Stimulated activated CD8-positive, alpha-beta memory T cell treated with anti-CD3 and anti-CD28 coated beads, Interleukin-4, amount 100 ng/mL, for 1 hour (primary cell): Measurements from ENCODE around the gene PBRM1.
"Not testable (repeated sequence)": the region's sequence is repeated elsewhere in the genome, so short reads cannot be mapped to it uniquely, and the experiment has no call there.

Experiments used
- DNase-seq, 2 donors: peaks; one replicate each; pipeline ENCODE4 v3.0.0-alpha.2; 2020; ENCODE audit warnings: low read depth in 2 of 2, low spot score in 1 of 2

PBRM1 gene

DNA sequence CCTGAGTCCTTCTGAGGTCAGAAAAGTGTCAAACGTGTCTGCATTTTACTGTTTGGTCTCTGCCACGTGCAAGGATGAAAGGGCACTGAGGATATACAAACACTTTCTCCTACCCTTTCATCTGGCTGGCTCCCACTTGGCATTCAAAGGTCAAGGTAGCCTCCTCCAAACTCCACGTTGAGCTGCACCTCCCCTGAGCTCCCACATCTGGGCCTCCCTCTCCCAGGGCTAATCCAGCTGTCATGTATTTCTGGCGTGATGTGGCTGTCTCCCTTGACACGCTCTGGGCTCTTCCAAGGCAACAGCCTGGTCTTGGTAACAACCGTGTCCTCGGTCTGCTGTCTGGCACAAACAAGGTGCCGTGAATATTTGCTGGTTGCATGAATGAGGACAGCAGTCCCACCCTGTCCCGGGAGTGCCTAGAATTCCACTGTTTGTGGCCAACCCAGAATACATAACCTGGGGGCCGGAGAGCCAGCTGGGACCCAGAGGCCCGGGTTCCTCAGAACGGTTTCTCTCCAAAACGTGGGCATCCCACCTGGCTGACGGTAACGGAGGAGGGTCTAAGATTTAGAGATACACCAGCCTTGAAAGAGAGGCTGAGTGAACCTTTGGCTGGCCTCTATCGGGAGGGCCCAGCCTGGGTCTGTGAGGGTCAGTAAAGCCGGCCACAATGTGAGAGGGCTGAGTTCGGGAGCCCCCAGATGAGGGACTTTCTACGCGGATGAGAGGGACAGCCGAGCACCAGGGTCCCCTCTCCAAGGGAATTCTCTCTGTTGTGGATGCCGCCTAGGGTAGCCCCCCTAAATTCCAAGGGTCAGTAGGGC, 19.1 kb upstream of the PBRM1 start:
- DNase-seq = no peak

DNA sequence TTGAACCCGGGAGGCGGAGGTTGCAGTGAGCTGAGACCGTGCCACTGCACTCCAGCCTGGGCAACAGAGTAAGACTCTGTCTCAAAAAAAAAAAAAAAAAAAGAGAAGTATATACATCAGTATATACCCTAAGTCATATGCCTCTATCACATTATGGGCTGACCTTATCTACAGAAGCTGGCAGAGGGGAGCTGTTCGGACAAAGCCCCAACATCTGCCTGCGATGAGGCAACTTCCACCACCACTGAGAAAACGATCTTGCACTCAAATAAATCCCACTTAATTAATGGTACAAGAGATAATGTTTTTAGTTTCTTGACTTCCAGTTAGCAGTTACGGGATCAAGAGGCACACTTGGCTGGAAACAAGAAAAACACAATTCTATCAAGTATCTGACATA, 17.6 kb upstream of the PBRM1 start:
- no peak for DNase-seq

DNA sequence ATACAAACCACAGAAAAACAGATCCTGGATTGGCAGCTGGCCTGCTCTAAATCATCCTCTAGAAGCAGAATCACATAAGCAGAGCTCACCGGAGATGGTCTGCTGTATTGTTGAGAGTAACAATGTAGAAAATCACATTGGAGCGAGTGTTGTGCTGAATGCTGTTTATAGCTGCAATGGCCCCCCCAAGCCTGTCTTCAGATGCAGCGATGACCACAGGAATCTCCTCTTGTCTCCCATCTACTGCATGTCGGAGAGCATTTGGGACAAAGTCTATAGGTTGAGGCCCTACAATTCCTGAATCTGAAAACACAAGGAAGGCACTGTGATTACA, 11.9 kb upstream of the PBRM1 start:
- no peak for DNase-seq

DNA sequence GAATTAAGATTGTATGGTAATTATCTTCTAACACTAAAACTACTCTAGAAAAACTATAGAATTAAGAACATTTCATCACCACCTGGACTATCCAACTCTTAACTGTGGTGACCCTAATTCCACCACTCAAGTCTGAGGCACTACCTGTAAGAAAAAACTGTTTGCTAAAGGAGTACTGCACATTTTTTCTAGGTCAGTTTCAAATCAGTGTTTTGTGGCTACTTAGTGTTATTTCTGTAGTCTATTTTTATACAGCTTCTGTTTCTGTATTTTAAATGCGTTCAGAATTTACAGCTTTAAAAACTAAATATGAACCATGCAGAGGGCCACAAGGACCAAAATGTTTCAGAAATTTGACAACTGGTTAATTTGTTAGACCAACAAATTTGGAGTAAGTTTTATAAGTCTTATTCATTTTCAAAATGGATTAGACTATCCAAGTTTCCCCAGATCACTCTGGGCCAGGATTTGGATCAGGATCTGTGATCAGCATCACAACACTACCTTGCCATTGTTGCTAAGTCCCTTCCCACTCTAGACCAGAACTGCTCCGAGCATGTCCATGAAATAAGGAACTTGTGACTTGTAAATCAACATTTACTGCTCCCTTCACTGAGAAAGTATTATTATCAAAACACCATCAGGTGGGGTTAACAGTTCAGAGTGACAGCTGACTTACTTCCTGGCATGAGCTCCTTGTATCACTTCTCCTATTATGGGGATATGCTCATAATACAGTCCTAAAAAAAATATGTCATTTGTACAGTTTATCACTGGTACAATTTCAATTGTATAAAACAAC, 11.3 kb upstream of the PBRM1 start:
- no peak for DNase-seq

DNA sequence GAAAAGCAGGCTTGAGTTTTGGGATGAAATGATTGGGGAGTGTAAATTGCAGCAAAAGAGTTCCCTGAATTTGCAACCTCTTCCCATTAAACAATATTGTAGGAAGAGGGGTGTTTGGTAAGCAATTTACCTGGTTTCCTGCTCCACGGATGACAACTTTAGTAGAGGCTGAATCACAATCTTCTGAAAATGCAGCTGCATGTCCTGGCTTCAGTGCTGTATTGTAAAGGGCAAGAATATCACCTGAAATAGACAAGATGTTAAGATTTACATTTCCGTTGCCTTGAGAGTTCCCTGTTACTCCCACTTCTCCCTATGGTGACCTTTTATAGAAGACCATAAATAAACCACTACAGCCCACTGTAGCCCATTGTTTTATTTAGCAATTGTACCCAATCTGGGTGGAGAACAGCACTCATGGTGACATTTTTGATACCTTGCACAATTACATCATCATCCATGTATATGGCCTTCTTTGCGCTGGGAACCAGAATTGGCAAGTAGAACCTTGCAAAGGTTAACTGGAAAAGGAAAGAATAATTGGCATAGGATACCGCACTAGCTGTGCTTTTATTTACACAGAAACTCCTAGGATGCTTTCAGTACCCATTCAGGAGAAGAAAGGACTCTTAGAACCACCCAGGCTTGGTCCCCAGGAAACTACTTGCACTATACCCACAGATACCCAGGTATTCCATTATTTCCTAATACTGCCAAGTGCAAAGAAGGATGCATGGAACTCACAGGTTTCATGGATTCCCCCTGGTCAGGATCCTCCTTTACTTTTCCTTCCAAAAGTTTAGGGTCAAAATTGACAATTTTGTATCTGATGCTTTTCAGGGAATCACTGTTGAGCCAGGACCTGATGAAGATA, 10.3 kb upstream of the PBRM1 start:
- no peak for DNase-seq

DNA sequence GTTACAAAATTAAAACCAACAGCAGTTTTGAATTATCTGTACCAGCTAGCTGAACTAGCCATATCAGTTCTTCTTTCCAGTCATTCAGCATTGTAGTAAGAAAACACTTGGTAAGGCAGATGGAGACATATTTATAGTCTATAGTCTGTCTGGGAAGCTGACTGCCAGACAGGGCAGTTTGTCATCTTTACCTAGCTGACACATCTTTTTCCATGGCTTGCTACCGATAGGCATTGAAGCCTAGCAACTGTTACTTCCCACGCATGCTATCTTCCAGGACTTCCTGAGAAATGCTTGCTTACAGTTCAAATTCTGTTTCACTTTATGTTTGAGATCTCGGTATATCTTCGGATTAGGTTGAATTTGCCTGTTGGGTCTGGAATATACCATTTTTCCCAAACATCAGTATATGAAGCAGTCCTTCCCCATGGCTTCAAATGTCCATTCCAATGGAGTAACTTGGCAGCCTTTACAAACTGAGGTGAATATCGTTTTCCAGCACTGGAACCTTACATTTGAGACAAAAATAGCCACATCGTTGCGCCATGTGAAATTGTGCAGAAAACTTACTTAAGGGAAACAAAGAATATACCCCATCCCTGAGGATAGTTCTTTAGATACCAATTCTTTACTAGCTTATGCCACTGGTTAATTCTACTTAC, 8.9 kb upstream of the PBRM1 start:
- no peak for DNase-seq

DNA sequence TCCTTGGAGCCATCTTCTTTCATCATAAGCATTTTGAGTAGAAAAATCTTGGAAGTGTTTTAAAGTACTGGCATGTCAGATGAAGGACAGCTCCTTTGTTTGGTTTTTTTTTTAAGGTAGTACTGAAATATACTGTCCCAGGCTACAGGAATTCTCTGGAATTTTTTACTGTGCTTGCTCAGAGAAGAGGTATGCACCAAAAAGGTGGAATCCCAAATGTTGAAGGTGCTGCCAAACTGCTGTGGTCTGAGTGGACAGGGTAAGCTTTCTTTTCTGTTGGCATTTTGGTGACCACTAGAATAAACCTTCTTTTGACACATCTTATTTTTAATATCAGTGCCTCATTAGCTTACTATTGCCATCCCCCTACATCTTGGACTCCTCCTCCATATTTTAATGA, 7.4 kb upstream of the PBRM1 start:
- no peak for DNase-seq

DNA sequence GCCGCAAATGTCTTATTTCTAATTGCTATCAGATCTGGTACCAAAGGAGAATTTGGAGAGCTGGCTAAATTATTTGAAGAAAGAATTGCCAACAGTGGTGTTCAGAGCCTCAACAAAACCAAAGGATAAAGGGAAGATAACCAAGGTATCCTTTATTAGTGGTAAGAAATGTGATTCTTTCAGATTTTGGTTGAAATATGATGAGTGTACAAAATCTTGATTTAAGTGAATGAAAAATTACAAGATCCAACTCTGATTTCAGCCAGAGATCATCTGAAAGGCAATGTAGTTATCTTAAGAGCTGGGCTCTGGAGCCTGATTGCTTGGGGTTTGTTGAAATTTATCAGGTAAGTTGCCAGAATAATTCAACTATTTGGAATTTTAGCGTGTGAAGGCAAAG, 4.8 kb upstream of the PBRM1 start:
- no peak for DNase-seq

DNA sequence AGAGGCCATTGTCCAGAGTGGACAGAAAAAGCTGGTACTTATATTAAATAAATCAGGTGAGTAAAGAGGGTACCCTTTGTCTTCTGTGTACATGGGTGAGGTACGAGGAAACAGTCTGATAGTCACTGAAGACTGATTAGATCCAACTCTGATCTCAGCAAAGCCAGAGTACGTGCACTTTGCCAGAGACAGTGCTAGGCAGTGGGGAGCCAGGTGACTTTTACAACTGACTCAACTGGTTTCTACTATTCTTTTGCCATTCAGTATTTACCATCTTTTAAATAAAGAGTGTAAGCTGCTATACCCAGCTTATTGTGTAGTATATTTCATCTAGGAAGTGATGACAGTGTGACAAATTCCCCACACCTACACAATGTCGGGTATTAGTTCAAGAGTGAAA, 3.4 kb upstream of the PBRM1 start:
- DNase-seq = no peak

DNA sequence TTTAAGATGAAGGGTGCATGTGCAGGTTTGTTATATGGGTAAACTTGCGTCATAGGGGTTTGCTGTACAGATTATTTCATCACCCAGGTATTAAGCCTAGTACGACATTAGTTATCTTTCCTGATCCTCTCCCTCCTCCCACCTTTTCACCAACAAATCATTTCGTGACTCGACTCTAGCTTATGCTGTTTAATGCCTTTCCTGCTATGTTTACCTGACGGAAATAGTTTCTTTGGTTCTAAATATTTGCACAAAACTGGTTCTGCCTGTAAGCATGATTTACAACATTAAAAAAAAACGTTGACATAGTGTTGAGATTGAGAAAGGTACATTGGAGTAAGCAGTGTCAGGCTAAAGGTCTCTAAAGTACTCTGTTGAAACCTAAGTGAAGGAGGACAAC, 2.6 kb upstream of the PBRM1 start:
- no peak for DNase-seq

DNA sequence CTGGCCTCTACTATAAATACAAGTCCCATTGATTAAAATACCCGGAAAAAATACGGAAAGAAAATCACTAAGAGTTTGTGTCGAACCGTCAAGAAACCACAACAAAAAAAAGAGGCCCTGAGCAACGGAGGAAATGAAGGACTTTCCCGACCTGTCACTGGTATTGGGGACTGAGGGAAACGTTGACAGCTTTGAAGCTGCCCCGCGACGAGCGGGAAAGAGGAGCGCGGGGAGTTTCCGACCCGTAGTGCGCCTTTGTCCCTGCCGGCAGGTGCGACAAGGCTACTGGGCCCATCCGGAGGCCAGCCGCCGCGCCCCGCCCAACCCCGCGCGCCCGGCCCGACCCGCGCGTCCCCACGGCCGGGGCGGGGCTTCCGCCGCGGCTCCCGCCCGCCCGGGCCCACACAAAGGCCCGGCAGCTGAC, 416 bp downstream of the PBRM1 start:
- peak; percentile 36 to 57 for DNase-seq

DNA sequence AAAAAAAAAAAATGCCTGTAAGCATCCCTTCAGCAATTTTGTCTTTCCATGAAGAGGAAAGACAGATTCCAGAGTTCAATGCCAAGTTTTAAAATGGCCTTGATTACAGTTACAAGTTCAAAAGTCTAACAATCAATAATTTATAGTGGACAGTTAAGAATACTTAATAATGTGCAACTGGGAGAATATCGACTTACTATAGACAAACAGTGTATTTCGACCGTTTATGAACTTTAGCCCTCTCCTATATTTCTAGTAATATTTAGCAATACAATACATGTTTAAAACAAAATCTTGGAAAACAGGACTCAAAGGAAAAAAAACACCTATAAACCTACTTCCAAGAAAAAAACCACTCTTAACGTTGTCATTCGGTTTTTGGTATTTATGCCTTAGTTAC, 1.5 kb downstream of the PBRM1 start:
- no peak for DNase-seq

DNA sequence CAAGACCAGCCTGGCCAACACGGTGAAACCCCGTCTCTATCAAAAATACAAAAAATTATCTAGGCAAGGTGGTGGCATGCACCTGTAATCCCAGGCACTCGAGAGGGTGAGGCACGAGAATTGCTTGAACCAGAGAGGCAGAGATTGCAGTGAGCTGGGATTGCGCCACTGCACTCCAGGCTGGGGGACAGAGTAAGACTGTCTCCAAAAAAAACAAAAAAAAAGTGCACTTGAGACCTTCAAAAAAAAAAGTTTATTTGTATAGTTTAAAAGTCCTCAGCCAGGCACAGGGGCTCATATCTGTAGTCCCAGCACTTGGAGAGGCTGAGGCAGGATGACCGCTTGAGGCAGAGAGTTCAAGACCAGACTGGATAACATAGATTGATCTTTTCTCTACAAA, 2.1 kb downstream of the PBRM1 start:
- DNase-seq = no peak

DNA sequence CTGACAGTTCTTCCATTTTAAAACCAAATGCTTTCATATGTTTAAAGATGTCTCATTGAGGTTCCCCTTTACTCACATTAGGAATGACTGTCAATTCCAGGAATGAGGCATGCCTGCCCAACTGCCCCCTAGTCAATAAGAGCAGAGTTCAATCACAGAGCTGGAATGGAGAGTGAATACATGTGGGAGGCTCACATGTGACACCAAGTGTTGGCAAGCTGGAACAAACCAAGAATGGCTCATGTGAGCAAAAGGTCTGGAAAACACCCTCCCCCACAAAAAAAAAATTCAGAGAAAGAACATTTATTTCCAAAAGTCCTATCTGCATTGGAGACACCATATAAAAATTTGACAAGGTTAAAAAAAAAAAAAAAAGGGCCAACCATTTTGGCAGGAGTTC, 3.7 kb downstream of the PBRM1 start:
- no peak for DNase-seq

DNA sequence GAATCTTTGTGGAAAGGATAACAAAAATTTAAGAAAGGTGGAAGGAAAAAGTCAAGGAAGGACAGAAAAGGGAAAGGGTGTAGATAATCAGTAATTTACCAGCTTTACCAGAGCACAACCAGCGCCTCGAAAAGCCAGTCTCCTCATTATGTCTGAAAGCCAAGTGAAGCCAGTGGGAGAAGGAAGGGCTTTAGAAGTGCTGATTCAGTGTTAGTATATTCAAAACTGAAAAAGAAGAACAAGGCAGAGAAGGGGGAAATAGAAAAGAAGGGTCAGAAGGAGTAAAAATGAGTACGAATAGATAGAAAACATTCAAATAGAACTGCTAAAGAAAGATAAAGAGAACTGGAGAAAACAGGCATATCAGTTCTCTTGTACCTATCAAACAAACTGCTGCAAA, 4.1 kb downstream of the PBRM1 start:
- DNase-seq = no peak

DNA sequence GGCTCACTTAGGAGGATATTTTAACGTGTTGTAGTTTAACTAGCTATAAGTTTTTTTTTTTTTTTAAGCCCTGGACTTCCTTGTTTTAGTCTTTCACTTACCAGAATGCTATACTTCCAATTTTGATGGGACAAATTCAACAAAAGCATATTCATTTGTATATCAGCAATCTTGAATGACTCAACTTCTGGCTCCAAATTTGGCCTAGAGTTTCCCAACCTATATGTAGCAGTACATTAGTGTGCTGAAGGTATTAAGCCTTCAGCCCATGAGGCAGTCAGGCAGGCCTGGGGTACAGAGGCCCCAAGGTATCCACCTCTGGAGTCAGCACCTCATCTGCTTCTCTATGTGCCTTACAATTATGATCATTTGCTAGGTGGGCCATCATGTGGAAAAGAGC, 5.9 kb downstream of the PBRM1 start:
- no peak for DNase-seq

DNA sequence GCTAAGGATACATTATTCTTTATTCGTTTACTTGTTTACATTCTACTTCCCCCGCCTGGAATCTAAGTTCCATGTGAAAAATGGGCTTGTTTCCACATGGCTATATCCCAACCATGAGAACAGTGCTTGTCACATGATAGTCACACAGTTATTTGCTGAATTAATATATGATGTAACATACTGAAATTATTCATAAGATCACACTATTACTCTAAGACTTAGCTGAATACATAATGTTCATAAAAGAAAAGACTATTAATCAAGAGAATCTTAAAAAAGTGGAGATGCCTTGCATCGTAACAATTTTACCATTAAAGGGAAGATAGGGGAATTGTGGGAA, 6.5 kb downstream of the PBRM1 start:
- DNase-seq = no peak

DNA sequence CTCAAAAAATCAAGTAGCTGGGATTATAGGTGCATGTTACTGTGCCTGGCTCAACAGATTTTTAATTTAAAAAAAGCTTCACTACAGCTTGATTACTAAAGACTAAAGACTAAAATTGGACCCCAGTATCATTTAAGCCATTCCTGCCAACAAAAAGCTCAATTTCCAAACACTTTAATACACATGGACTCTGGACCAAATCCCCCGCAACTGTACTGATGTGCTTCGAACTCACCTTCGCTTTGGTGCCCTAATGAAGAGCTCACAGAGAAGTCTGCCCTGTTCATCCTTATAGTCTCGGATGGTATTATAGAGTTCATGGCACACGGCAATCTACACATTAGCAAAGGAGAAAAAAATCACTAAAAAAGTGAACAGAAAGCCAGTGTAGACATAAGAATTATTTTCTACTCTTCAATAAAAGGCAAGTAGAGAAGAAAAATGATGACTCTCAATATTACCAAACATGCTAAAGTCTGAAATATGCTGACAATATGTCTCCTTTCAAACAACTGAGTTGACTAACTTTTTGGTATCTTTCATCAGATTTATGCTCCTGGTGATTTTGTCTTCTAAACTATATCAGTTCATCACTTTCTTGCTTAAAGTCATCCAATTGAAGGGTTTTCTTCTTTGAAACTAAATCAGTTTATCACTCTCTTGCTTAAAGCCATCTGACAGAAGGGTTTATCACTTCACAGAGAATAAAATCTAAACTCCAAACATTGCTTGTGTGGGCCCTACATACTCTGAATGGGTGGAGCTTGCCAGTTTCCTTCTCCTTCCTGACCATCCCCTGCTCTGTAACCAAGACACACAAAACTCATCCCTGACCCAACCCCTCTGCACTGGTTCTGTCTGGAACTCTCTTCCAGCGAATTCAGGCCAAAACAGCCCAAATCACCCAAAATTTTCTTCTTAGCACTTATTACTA, 7.2 kb downstream of the PBRM1 start:
- no peak for DNase-seq

DNA sequence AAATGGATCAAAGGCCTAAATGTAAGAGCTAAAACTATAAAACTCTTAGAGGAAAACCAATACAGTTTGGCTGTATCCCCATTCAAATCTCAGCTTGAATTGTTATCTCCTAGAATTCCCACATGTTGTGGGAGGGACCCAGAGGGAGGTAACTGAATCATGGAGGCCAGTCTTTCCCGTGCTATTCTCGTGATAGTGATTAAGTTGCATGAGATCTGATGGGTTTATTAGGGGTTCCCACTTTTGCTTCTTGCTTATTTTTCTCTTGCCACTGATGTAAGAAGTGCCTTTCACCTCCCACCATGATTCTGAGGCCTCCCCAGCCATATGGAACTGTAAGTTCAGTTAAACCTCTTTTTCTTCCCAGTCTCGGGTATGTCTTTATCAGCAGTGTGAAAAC, 9.5 kb downstream of the PBRM1 start:
- not testable (repeated sequence) for DNase-seq

DNA sequence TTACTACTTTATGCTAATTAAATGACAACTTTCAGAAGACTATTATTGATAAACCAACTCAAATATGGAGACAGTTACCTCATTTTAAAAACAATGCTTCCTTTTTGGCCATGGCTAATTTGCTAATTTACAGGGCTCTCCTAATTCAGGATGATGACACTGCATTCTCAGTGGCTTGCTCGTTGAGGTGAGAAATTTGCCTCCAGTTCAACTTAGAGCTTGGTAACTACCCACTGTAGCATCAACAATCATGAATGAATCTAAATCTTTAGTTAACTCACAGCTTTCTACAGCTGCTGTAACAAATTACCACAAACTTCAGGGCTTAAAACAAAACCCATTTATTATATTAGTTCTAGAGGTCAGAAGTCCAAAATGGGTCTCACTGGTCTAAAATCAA, 14.0 kb downstream of the PBRM1 start:
- DNase-seq = no peak
